ENCODE data around the gene SLC26A1. TPM values are rescaled to one million over a fixed set of nuclear protein-coding genes. Genes with fewer than 3 reads are reported as not detected.

SLC26A1 gene
- total and polyA plus RNA-seq, 2 of the 13 experiments (the other 11 are each of a cell fraction or from before 2014, with no cell fraction given): 5.4 to 22.9 TPM

DNA sequence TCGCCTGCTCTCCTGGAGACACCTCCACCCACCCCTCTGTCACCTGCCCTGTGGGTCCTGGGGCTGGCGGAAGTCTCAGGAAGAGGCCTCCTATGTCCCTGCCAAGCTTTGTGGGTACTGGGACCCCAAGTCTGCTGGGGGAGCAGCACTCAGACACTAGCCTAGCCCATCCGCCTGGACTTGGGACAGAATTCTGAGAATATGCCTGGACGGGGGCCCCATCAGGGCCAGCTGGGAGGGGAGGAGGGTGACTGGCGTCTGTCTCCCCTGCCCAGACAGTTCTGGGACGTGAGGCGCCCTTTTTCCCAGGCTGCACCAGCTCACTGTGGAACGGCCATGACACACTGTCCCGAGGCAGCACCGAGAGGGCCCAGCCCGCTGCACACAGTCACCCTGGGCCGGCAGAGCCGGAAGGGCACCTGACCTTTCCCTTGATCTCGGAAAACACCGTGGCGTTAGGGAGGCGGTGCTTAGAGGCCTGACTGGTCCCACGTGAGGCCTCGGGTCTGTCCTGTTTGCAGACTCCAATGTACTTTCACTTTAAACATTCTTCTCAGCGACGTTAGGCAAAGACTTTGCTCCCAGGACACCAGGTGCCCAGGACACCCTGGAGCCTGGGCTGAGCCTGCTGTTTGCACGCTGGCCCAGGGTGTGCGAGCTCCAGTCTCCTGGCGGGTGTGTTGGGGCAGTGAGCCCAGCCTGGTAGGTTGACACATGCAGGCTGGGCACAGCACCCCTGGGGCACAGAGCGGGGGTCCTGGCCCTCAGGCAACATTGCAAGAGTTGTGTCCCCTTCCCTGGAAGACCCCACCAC is 700 bp downstream of the SLC26A1 start (continued):
- TF ChIP-seq, protein P1, sequence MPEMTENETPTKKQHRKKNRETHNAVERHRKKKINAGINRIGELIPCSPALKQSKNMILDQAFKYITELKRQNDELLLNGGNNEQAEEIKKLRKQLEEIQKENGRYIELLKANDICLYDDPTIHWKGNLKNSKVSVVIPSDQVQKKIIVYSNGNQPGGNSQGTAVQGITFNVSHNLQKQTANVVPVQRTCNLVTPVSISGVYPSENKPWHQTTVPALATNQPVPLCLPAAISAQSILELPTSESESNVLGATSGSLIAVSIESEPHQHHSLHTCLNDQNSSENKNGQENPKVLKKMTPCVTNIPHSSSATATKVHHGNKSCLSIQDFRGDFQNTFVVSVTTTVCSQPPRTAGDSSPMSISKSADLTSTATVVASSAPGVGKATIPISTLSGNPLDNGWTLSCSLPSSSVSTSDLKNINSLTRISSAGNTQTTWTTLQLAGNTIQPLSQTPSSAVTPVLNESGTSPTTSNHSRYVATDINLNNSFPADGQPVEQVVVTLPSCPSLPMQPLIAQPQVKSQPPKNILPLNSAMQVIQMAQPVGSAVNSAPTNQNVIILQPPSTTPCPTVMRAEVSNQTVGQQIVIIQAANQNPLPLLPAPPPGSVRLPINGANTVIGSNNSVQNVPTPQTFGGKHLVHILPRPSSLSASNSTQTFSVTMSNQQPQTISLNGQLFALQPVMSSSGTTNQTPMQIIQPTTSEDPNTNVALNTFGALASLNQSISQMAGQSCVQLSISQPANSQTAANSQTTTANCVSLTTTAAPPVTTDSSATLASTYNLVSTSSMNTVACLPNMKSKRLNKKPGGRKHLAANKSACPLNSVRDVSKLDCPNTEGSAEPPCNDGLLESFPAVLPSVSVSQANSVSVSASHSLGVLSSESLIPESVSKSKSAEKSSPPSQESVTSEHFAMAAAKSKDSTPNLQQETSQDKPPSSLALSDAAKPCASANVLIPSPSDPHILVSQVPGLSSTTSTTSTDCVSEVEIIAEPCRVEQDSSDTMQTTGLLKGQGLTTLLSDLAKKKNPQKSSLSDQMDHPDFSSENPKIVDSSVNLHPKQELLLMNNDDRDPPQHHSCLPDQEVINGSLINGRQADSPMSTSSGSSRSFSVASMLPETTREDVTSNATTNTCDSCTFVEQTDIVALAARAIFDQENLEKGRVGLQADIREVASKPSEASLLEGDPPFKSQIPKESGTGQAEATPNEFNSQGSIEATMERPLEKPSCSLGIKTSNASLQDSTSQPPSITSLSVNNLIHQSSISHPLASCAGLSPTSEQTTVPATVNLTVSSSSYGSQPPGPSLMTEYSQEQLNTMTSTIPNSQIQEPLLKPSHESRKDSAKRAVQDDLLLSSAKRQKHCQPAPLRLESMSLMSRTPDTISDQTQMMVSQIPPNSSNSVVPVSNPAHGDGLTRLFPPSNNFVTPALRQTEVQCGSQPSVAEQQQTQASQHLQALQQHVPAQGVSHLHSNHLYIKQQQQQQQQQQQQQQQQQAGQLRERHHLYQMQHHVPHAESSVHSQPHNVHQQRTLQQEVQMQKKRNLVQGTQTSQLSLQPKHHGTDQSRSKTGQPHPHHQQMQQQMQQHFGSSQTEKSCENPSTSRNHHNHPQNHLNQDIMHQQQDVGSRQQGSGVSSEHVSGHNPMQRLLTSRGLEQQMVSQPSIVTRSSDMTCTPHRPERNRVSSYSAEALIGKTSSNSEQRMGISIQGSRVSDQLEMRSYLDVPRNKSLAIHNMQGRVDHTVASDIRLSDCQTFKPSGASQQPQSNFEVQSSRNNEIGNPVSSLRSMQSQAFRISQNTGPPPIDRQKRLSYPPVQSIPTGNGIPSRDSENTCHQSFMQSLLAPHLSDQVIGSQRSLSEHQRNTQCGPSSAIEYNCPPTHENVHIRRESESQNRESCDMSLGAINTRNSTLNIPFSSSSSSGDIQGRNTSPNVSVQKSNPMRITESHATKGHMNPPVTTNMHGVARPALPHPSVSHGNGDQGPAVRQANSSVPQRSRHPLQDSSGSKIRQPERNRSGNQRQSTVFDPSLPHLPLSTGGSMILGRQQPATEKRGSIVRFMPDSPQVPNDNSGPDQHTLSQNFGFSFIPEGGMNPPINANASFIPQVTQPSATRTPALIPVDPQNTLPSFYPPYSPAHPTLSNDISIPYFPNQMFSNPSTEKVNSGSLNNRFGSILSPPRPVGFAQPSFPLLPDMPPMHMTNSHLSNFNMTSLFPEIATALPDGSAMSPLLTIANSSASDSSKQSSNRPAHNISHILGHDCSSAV (CRISPR knock-in tag; IDR thresholded peaks at IDR 0.05; ENCODE audit: borderline replicate concordance): no peak
- TF ChIP-seq GABPA (IDR thresholded peaks at IDR 0.05; ENCODE audit: low read depth, low read length) (no peak), GABPA (CRISPR knock-in tag; IDR thresholded peaks at IDR 0.05; ENCODE audit: low read depth) (no peak), LCORL (IDR thresholded peaks at IDR 0.05) (no peak), LCORL (CRISPR knock-in tag; IDR thresholded peaks at IDR 0.05) (peak; percentile 83), ZKSCAN5 (CRISPR knock-in tag; IDR thresholded peaks at IDR 0.05) (peak; percentile 72), ATF7 (IDR thresholded peaks at IDR 0.05) (no peak), ATF7 (CRISPR knock-in tag; IDR thresholded peaks at IDR 0.05) (no peak), NR3C1 (CRISPR knock-in tag; IDR thresholded peaks at IDR 0.05) (no peak), SALL2 (CRISPR knock-in tag; IDR thresholded peaks at IDR 0.05) (peak; percentile 27), ZNF567 (CRISPR knock-in tag; IDR thresholded peaks at IDR 0.05; ENCODE audit: borderline replicate concordance) (no peak), MEIS1 (CRISPR knock-in tag; IDR thresholded peaks at IDR 0.05; ENCODE audit: borderline replicate concordance) (peak; percentile 77; the same call in 1 of the 2 replicates), RFX3 (CRISPR knock-in tag; IDR thresholded peaks at IDR 0.05) (no peak), STAT5B (CRISPR knock-in tag; IDR thresholded peaks at IDR 0.05) (no peak), ZNF746 (CRISPR knock-in tag; IDR thresholded peaks at IDR 0.05) (peak; percentile 42; the same call in 1 of the 2 replicates), ZNF460 (CRISPR knock-in tag; IDR thresholded peaks at IDR 0.05; ENCODE audit: borderline replicate concordance) (no peak), FOXK1 (CRISPR knock-in tag; IDR thresholded peaks at IDR 0.05; ENCODE audit: borderline replicate concordance, low read depth) (peak; percentile 89; the same call in 1 of the 2 replicates)
- TF ChIP-seq, protein P2, sequence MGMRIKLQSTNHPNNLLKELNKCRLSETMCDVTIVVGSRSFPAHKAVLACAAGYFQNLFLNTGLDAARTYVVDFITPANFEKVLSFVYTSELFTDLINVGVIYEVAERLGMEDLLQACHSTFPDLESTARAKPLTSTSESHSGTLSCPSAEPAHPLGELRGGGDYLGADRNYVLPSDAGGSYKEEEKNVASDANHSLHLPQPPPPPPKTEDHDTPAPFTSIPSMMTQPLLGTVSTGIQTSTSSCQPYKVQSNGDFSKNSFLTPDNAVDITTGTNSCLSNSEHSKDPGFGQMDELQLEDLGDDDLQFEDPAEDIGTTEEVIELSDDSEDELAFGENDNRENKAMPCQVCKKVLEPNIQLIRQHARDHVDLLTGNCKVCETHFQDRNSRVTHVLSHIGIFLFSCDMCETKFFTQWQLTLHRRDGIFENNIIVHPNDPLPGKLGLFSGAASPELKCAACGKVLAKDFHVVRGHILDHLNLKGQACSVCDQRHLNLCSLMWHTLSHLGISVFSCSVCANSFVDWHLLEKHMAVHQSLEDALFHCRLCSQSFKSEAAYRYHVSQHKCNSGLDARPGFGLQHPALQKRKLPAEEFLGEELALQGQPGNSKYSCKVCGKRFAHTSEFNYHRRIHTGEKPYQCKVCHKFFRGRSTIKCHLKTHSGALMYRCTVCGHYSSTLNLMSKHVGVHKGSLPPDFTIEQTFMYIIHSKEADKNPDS (CRISPR knock-in tag; IDR thresholded peaks at IDR 0.05): no peak
- TF ChIP-seq, protein P3, sequence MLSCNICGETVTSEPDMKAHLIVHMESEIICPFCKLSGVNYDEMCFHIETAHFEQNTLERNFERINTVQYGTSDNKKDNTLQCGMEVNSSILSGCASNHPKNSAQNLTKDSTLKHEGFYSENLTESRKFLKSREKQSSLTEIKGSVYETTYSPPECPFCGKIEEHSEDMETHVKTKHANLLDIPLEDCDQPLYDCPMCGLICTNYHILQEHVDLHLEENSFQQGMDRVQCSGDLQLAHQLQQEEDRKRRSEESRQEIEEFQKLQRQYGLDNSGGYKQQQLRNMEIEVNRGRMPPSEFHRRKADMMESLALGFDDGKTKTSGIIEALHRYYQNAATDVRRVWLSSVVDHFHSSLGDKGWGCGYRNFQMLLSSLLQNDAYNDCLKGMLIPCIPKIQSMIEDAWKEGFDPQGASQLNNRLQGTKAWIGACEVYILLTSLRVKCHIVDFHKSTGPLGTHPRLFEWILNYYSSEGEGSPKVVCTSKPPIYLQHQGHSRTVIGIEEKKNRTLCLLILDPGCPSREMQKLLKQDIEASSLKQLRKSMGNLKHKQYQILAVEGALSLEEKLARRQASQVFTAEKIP (CRISPR knock-in tag; IDR thresholded peaks at IDR 0.05; ENCODE audit: borderline replicate concordance): no peak

Measured in HepG2 (cell line).